Stimulated activated naive CD4-positive, alpha-beta T cell treated with Interleukin-2 at 50 U/mL for 16 hours (primary cell): ENCODE measurements around the gene LRRC19.

Source experiments
- DNase-seq: peaks from one replicate; lab custom pipeline; 2025; lab: John Stamatoyannopoulos, UW

LRRC19 gene

DNA sequence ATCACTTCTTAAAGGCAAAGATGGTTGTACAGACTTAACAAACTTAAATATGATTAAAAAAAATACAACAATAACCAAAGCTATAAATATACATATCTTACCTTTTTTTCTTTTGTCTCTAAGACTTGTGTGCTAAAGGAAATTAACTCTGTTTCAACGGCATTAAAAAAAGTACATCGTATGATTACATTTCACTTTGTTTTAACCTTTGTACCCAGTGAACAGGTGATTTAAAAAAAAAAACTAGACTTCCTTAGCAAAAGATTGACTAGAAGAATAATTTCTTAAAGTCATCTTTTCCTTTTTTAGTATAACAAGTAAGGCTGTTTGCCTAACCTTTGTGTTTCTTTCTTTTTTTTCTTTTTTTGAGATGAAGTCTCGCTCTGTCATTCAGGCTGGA lies at the start of gene LRRC19:
Gene LRRC19, minus strand, starts transcription at position 182 of the 400 bp plus-strand sequence. CDS start 5,978 bp downstream, outside the sequence.
- DNase-seq, result no peak

- no peak for DNase-seq
Observed at GRCh38 chr9:27054841-27055240, 49.4 kb upstream of the LRRC19 start.

DNA sequence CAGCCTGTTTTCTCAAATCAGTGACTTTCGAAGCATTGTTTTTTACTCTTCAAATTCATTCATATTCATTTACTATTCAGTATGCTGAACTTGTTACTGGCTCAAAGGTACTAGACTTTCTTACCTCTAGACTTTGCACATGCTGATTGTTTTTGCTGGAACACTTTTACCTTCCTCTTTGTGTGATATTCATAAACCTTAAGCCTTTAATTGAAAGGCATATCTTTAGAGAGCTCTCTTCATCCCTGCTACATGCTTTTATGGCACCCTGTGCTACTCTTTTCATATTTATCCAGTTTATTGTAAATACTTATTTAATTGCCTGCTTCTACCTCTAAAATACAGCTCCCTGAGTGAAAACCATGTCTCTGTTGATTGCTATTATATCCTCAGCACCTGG lies 48.7 kb upstream of the LRRC19 start:
- DNase-seq, result no peak

DNA sequence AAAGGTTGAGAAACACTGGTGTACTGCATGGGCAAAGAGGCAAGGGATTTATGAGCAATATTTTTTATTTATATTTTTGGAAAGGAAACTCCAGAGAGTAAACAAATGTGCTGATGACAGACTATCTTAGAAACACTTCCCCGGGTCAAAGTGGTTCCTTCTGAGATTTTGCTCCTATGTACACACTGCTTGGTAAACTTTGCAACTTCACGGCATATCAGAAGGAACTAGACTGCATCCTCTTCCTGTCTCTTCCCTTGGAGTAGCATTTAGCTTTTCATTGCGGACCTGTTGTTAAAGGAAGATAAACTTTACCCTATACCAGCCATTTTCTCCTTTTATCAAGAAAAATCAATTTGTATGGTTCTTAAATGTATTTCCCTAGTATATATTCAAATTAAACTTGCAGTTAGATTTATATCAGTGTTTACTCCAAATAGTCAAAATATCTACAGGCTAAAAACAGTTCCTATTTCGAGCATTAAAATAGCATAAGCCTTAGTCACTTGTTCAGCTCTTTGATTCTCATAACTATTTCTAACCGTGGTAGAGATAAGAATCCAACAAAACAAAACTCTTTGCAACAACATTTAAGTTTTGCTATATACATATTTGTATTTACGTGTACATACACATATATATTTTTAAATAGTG lies 48.0 kb upstream of the LRRC19 start:
- DNase-seq, result no peak

GRCh38 chr9:27047136-27047535 lies 41.7 kb upstream of the LRRC19 start:
- DNase-seq, result no peak

GRCh38 chr9:27043176-27043575 lies 37.7 kb upstream of the LRRC19 start:
- DNase-seq, result no peak

DNA sequence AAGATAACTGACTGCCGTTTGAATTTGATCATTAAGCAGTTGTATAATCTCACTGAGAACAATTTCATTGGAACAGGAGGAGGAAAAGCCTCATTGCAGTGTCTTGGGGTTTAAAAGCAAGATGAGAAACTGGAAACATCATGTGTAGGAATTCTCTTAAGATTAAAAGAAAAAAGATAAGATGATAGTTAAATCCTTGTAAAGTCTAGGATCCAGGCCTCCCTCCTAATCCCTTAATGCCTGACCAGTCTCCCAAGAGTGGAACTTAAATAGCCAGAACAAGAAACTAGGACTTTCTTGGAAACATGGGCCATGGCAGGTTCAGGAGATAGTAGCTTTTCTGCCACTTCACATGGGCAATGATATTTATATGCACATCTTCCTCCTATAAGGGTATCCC lies 37.0 kb upstream of the LRRC19 start:
- DNase-seq, result no peak

- no peak for DNase-seq
Observed at GRCh38 chr9:27041746-27042145, 36.3 kb upstream of the LRRC19 start.

DNA sequence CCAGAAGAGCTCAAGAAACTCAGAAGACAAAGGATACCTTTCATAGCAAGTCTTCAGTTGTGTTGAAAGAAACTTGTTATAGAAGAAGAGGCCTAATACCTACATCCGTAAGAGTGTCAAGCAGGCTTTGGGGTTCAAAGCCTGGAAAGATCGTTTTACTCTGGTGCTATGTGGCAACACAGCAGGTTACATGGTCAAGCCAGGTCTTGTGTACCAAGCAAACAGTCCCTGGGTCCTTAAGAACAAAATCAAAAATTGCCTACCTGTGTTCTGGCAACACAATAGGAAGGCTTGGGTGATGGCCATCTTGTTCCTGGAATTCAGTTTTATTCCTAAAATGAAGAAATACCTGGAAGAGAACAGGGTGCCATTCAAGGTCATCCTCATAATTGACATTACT lies 32.0 kb upstream of the LRRC19 start:
- no peak for DNase-seq

DNA sequence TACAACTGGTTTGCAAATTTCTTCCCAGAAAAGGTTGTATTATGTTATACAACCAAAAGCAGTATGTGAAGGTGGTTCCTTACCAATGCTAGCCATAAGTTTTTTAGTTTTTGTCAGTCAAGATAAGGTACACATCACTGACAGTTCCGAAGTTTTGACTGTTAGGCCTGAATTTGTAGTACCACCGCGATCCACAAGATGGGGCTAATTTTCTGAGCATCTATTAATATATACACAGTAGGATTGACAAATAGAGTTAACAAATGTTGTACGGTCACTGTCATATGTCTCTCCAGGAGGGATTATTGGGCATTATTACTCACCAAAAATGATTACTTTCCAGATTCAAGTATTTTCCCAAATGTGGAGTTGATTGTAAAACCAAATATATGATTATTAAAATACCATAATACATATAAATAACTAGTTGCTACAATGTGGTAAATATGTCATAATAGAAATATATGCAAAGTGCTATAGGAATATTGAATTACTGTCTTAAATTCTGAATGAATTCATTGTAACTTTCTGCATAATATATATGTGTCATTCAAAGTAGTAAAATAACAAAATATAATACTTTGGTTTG lies 28.4 kb upstream of the LRRC19 start:
- DNase-seq, result peak; percentile 13

- DNase-seq, result no peak
Observed at GRCh38 chr9:27029186-27029585, 23.7 kb upstream of the LRRC19 start.

DNA sequence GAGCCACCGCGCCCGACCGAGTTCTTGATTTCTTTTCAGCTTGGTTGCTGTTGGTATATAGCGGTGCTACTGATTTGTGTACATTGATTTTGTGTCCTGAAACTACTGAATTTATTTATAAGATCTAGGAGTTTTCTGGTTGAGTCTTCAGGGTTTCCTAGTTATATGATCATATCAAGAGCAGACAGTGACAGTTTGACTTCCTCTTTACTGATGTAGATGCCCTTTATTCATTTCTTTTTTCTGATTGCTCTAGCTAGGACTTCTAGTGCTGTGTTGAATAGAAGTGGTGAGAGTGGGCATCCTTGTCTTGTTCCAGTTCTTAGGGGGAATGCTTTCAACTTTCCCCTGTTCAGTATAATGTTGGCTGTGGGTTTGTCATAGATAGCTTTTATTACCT lies 17.4 kb upstream of the LRRC19 start:
- DNase-seq, result no peak

- DNase-seq, result no peak
Observed at GRCh38 chr9:27019589-27019988, 14.1 kb upstream of the LRRC19 start.

- no peak for DNase-seq
Observed at GRCh38 chr9:27003426-27004077, 1.9 kb downstream of the LRRC19 start.

DNA sequence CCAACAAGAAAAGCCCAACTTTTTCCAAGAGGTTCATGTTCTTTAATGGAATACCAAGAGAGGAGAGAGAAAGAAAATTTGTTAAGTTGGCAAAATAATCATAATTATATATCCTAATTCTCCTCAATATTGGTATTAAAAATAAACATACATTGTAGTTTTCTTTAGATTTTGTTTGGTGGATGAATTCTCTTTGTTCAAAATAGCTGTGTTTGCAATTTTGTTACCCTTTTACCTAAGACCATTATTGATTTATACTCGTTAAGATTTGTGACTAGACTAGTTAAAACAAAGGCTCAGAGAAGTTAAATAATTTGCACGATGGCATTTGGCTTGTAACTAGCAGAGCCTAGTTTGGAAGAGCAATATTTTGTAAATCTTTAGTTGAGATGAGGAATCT lies 9.7 kb downstream of the LRRC19 start:
- no peak for DNase-seq

DNA sequence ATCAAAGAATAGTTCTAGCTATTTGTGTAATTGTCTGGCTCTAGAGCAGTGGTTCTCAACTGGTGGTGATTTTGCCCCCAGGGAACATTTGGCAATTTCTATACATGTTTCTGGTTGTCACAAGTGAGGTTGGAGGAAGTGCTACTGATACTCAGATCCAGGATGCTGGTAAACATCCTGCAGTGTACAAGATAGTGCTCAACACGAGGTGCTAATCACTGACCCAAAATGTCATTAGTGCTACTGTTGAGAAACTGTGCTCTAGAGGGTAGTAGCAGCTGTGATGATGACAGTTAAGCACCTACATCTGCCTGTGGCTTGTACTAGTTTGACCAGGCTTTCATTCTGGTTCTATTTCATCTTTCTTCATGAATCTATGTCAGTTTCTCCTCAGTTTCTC lies 22.1 kb downstream of the LRRC19 start:
- DNase-seq, result no peak

GRCh38 chr9:26975728-26976707 lies 29.5 kb downstream of the LRRC19 start:
- no peak for DNase-seq

DNA sequence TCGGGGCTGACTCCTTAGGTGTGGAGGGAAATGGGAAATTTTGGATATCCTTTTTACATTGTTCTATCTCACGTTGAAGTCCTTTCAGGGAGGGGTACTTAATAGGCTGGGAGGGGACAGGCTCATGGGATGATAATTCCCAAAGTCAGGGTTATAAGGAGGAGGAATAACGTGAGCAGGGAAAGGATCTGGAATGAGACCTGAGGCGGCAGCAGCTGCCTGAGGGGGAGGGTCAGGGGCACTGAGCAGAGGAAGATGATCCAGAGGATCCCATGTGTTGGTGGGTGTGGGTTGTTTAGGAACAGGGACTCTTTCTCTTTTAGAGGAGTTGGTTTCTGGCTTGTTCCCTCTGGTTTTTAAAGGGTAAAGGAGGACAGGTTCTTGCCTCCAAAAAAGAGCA lies 30.5 kb downstream of the LRRC19 start:
- no peak for DNase-seq

DNA sequence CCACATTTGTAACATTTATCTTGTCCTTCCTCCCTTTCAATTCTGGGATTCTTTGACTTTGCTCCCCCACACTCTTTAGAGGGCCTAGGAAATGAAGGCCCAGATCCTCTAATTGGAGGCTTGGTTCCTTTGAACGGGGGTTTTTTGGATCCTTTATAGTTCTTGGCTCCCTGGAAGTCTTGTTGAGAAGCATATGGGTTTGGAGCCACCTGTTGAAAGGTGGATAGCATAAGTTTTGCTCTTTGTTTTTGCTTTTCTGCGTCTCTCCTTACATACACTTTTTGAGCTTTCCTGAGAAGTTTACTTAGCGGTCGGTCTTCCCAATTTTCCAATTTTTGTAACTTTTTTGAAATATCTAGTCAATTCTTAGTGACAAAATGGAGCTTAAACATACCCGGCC lies 31.5 kb downstream of the LRRC19 start:
- DNase-seq, result no peak

- DNase-seq, result no peak
Observed at GRCh38 chr9:26971721-26972120, 33.8 kb downstream of the LRRC19 start.

GRCh38 chr9:26956860-26957233 lies 48.6 kb downstream of the LRRC19 start:
- no peak for DNase-seq
